LoVo (cell line): Measurements from ENCODE around the gene GTF2F2.
"Not testable (repeated sequence)": the region's sequence is repeated elsewhere in the genome, so short reads cannot be mapped to it uniquely, and the experiment has no call there.

Experiments
- DNase-seq: peaks from one replicate; pipeline ENCODE4 v3.0.0-alpha.2; 2016; ENCODE audit warnings: low spot score

The GTF2F2 gene

DNA sequence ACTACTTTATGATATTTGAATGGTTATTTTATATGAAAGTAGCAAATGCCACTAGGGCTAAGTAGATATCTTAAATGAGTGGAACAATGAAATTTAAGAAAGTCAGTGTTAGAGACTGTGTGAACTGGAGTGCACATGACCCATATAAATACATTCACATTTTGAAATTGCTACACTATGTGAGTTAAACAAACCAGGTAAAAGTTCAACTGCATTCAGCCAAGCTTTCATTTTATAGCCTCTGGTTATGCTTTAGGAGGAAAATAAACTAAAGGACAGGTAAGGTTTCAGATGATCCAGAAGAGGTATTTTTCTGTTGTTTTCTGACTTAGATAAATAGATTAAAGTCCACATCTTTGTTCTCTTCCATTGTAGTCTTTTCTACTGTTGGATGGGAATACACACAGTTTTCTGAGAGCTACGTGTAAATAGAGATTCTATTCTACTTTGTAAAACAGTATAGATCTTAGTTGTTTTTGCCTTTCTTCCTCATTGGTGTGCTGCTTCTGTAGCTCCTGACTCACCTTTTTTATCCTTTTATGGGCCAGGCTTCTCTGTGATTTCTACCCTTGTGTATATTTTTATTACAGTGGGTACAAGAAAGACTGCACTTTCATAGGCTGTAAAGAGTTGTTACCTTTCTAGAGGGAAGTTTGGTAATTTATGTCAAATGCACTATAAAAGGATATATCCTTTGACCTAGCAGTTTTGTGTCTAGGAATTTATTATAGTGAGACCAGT is 135.1 kb downstream of the GTF2F2 start:
- peak; percentile 69 for DNase-seq

DNA sequence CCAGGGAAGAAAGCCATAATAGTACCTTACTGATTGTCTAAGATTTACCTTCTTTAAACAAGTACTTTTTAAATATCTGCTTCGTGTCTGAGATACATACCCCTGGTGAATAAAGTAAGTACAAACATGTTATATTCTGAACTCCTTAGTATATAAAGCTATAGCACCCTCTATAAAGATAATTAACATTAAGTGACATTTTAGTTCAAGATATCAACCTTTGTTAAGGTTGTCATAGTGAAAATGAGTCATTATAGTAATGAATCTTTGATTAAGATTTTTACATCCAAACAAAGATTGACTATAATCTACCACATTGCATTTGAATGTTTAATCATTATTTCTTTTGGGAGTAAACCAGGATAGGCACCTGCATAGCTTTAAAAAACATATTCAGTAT is 135.9 kb downstream of the GTF2F2 start:
- DNase-seq, result no peak

DNA sequence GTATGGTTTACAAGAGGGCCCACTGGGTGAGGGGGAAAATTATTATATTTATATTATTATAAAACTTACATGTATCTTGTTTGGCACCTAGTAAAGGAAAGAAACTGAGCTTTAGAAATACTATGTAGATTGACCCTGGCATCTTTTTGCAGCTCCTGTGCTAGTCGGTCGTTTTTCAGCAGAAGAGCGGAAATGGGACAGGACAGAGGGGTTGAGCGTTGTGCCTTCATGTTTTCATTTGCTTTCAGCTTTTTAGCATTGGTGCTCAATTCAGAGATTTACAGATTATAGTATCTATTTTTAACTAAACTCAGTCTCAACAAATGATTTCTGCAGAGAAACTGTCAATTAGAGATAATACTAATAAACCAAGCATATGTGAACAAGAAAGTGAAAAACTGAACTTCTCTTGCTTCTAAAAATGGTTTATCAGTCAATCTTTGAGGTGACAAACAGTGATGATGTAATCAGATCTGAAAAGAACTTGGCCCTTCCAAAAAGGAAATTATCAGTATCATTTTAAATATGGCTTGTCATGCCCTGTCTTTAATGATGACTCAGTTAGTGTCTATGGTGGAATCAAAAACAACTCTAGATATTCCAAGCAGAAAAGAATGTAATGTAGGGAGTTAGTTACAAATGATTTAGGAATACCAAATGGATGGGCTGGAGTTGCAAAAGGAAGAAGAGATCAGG is 137.5 kb downstream of the GTF2F2 start:
- DNase-seq, result no peak

DNA sequence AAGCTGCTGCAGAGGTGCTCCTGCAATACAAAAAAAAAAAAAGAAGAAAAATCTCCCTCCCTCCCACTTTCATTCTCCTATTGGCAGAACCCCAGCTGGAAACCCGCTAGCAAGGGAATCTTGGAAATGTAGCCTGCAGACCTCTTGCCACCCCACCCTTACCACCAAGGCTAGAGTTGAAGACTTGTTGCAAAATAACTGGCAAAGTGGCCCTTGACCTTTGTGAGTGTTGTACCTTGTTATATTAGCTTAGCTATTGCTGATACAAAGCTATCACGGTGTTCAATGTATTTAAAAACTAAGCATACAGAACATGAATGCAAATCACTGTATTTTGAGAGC is 138.0 kb downstream of the GTF2F2 start:
- no peak for DNase-seq

DNA sequence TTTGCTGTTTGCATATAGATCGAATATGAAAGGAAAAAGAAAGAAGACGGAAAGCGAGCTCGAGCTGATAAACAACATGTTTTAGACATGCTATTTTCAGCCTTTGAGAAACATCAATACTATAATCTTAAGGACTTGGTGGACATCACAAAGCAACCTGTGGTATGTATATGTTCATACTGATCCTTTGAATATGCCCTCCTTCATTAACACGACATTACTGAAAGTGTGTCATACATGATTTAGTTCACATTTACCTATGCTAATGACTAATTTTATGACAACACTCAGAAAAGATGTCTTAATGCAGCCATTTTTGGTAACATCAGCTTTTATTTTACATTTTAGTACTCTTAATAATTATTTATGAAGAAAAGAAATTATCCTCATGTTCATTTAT is 146.9 kb downstream of the GTF2F2 start:
- DNase-seq, result no peak

DNA sequence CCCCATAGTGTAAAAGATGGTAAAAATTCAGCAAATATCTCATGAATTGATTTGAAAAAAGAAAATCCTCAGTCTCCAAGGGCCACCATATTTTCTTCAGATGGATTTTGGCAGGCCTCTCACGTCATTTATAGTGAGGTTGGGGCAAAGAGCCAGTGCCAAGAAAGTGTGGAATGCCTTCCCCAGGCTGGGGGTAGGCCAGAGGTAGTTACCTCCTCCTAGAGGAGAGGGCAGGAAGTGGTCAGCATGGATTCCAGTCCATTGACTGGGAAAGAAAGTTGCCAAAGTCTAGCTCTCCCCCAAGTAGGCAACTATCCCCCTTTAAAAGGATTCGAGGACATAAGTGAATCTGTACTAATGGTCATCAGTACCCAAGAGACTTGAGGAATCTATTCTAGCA is 148.9 kb downstream of the GTF2F2 start:
- no peak for DNase-seq

DNA sequence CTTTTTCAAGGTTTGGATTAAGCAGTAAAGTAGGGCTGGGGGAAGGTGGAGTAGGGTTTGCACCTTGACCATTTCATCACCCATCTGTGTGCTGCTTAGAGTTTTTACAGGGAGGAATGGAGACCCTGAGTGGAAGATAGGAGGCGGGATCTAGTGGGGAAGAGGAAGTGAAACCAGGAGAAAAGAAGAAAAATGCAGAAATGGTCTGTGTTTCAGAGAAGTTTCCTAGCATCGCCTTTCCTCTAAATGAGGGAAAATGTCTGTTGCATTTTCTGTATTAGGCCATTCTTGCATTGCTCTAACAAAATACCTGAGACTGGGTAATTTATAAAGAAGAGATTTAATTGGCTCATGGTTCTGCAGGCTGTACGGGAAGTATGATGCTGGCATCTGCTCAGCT is 156.6 kb downstream of the GTF2F2 start:
- no peak for DNase-seq

DNA sequence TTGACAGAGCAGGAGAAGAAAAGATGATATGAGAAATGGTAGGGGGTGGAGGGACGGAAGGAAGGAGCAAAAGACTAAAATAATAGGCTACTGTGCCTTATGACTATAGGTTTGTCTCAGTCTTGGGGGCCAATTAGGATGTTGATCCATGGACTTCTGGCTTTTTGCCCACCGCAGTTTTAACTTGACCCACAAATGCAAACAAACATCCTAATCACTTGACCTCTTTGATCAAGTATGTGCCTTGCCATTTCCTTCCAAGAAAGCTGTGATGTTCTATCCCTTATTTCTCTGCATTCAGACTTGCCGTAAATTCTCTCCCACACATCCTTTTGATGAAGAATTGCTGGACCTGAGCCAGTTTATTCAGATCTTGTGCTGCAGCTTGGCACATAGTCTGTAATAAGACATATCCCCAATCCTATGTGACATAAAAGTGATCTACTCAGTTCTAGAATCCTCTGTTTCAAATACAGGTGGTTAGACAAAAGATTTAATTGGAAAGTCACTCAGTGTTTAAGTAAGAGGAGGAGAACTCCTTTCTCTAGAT is 157.9 kb downstream of the GTF2F2 start:
- no peak for DNase-seq

DNA sequence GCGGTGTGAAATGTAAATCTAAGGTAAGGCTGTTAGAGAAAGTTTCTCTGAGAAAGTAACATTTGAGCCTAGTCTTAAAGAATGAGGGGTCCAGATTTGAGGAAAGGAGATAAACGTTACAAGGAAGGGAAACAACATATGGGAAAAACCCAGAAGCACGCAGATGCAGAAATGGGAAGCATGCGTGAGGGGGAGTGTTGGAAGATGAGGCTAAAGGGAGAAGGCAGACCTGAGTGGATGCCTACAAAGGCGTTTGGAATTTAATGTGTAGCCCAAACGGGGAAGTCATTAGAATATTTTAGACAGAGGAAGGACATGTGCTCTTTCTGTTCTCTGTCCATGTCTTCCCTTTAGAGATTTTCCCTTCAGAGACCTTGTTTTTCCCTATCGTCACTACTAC is 159.7 kb downstream of the GTF2F2 start:
- DNase-seq, result no peak

DNA sequence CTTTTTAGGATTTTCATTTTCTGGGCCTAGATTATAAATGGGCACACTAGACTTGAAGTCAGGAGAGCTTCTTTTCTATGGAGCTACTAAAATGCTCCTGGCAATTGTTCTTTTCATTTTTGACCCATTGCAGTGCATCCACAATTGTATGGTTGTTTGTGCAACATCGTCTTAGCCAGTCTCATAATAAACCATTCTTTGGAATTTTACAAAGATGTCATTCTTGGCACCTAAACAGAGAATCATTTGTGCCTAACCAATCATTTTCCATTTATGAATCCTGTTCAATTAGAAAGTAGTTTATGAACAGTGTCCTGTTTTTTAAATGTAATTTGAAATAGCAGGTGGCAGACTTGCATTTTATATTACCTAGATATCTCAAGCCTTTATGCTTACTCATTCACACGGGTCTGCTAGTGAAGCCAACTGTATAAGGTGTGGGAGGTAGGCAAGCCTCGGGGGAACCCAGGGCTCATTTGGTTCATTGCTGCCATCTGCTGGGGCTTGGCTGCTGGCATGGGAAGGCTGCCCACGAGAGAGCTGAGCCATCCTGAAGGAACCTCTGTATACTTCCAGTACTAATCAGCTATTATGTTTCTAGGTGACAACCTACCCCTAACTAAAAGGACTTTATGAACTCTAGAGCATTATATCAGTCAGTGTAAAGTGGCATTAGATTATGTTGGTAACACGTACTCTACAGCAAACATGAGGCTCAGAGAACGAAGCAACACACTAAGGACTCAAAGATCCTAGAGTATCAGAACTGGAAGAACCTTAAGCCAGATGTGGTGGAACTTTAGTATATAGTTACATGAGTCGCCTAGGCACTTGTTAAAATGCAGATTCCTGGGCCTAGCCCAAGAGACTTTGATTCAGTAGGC is 160.7 kb downstream of the GTF2F2 start:
- peak; percentile 75 for DNase-seq

DNA sequence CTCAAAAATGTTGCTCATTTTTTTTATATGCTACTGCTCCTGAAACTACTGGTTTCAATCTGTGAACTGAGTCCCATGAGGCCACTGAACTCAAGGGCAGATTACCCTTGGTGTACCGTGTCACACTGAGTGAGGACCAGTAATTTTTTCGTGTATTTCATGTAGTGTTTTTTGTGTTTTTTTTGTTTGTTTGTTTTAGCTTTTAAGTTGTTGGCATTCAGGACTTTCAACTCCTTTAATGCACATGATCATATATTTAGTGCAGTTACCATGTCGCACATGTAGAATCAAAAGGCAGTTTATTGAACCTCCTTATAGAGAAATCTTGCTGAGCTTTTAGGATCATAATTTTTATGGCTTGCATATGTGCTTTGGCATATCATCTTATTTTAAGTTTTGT is 162.7 kb downstream of the GTF2F2 start:
- DNase-seq, result no peak

DNA sequence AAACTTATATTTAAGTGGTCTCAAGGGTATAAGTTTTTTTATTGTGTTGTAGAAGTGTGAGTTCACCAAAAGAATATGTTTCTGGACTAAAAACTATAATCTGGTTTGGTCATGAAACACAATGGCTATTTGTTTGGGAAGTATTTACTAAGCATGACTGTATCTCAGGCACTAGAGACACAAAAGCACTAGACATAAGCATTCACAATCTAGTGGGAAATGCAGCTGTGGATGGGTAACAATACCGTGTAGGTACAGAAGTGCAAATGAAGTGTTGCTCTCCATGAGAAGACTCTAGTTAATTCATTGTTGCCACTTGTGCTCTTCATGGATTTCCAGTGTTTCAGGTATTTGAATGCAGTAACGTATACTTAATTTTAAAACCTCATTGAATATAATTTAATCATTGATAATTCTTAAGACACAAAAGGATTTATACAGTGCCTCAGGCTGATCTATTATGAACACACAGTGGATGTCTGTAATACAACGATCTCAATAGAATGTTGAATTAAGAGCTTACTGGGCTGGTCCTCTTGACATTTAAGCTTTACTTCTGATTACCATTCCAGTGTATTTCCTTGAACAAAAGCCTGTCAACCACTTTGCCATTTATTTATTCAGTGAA is 169.7 kb downstream of the GTF2F2 start:
- DNase-seq, result no peak

DNA sequence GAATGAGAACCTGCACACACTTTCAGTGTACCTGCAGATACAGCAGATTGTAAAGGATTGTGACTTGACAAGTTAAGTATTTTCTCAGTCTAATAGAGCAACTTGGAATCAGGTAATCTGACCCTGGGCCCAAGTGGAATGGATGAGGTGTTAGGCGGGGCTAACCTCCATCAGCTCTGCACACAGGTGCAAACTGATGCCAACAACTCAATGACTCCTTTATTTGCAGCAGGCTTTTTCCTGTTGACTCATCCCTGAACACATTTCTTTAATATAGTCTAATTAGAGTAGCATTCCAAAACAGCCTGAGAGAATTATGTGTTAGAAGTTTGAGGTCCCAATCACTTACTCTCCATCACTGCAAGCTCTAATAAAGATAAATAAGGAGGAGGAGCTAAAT is 171.9 kb downstream of the GTF2F2 start:
- DNase-seq, result peak; percentile 47

DNA sequence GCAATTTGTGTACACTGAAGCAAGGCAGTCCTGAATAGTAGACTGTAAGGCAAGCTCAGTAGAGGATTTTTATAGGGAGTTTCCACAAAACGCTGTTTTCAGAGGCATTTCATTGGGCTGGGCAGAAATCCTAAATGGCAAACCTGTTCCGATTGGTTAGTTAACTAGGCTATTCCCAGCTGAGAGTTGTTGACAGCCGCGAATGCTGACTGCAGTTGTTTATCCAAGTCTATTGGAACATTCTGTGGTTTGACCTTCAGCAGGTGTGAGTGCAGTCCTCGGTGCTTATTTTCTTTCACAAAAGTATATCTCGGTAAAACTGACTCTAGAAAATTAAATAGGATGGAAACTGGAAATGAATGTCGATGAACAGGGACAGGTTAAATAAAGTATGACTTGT is 175.2 kb downstream of the GTF2F2 start:
- DNase-seq, result no peak

DNA sequence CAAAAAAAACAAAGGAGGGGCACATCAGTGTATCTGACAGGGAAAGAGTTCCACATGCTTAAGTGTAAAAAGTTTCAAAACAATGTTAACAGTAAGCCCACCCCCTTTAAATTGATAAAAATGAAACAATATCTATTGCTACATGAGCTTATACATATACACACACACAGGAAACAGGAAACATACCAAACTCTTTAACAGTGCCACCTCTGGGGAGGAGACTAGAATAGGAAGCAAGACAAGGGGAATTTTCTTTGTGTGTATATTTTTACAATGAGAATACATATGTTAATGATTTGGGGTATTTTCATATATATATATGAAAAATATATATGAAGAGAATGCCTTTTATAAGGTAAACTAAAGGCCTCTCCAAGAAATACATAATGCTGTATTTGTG is 175.9 kb downstream of the GTF2F2 start:
- DNase-seq, result no peak

DNA sequence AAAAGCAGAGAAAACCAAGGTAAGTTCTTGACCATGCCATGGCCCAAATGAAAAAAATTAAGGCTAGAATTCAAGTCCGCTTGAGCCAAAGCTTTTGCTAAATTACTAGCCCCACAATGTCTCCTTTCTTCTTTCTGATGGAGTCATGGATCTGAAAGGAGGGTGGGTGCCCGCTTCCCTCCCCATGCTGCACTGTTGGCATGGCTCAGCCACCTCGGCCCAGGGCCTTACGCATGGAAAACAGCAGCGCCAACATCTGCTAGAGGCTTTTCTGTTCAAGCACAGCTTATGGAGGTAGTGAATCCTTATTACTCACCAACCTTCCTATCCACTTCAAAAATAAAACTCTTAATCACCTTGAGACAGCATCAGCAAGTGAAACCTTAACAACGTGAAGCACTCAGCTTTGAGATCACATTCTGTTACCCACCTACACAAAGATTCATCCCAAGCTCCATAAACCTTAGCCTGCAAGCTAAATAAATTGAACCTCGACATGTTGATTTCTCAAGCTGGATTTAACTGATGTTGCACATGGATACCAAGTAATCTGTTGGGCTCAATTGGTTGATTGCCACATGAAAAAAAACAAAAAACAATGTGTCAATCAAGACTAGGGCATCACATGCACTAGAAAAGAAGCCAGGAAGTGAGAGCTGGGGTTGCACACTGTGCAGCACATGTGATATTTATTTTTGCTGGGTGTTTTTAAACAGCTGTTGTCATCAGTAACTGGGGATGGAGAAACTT is 177.3 kb downstream of the GTF2F2 start:
- DNase-seq, result no peak

DNA sequence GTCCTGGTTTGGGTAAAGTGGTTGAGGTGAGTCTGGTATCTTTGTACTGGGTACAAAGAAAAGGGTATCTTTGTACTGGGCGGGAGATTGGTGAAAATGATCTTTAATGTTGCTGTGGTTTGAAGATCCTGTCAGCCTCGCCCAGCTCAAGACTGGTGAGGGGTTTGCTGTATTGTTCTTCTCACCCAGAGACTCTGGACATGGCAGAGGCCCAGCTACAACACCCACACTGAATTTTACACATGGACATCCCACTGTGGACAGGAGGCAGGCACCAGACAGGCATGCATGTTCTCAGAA is 177.8 kb downstream of the GTF2F2 start:
- DNase-seq, result no peak

DNA sequence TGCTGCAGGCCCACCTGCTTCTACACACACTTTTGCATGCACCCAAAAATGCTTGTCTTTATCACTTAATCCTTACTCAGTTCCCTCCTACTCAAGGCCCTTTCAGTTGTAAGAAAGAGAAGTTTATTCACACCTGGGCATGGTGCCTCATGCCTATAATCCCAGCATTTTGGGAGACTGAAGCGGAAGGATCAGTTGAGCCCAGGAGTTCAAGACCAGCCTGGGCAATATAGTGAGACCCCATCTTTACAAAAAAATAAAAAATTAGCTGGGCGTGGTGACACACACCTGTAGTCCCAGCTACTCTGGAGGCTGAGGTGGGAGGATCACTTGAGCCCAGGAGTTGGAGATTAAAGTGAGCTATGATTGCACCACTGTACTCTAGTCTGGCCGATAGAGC is 178.2 kb downstream of the GTF2F2 start:
- not testable (repeated sequence) for DNase-seq

DNA sequence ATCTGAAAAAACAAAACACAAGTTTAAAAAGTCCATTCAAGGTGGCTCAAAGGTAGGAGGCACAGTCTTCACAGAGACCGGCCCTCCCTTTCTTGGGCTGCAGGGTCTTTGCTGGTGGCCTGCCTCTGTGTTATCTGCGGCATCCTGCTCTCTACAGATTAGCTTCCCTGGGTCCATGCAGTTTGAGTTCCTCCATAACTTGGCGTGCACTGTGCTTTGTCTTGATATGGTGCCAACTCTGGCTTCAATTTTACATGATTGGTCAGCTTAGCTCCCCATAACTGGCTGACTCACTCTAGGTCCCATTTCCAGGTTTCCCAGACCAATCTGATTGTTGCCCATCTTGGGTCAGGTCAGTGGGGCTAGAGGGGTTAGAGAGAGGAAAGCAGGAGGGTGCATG is 178.9 kb downstream of the GTF2F2 start:
- DNase-seq, result no peak

DNA sequence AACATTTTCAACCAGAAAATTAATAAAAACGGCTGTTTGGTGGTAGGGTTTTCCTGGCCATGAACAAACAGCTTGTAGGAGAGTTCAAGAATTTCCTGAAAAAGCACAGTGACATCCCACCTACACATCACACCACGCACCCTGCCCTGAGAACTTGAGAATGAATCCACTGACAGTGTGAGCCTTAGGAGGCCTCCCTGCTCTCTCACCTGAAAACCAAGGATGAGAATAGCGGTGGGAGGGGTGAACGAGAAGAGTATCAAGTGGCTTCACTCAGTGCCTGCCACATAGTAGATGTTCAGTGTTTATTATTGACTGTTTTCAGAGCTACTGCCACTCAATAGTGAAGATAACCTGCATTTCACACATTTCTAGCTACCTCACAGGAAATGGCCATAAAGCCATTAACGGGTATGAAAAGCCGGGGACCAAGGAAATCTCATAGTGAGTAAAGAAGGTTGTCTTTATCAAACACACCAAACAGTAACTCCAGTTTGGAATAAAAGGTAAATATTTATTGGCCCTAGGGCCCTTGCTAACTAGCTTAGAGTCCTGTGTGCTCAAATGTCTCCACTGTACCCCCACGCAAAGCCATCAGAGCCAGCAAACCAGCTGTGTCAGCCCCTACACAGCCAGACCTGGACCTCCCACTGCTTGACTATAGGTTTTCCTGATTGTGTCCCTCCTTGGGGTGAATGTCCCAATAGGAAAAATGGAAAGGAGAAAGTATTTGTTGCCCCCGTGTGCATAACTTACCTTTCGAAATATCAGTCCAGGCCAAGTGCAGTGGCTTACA is 180.1 kb downstream of the GTF2F2 start:
- no peak for DNase-seq

DNA sequence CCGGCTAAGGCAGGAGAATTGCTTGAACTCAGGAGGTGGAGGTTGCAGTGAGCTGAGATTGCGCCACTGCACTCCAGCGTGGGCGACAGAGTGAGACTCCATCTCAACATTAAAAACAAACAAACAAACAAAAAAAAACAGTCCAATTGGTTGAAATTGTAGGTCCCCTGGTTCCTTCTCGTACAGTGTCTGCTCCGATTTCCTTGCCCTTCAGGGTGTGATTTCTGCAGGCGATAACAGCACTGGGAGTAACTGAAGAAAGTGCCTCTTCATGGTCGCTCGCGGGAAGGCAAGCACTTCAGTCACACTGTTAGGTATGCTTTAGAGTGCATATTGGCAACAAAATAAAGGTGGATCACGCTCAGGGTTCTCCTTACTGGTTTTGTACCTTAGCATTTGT is 181.0 kb downstream of the GTF2F2 start:
- no peak for DNase-seq
